Activated CD4-positive, alpha-beta T cell treated with anti-CD3 and anti-CD28 coated beads, Interleukin-2, amount 10 ng/mL, durations not matched to agents 7 days and 5 days (primary cell): ENCODE results near the gene SSH2. TPM values are rescaled to one million over a fixed set of nuclear protein-coding genes. Genes with fewer than 3 reads are reported as not detected.
"Not testable (repeated sequence)": the region's sequence is repeated elsewhere in the genome, so short reads cannot be mapped to it uniquely, and the experiment has no call there.

Source experiments
- CTCF ChIA-PET: fragments of 350-600 bp; sonication (Branson Sonifier 250); formaldehyde crosslinking; loops from one replicate; lab custom pipeline; 2021; ENCODE audit warnings: antibody characterized with exemption; lab: Charles Lee
- POLR2A ChIA-PET: fragments of 350-600 bp; sonication (Branson Sonifier 250); formaldehyde crosslinking; loops from one replicate; lab custom pipeline; 2021; ENCODE audit warnings: antibody characterized with exemption; lab: Charles Lee
- DNase-seq: peaks from one replicate; pipeline ENCODE4 v3.0.0-alpha.2; 2020
- H3K27ac Mint-ChIP-seq: one replicate; pipeline ENCODE4 v1.8.0; 2021; ENCODE audit warnings: mild to moderate bottlenecking, moderate library complexity, mixed read lengths
- H3K27me3 Mint-ChIP-seq: one replicate; pipeline ENCODE4 v1.8.0; 2021; ENCODE audit warnings: mixed read lengths
- H3K36me3 Mint-ChIP-seq: one replicate; pipeline ENCODE4 v1.8.0; 2021; ENCODE audit warnings: low read depth, mixed read lengths
- H3K4me1 Mint-ChIP-seq: one replicate; pipeline ENCODE4 v1.8.0; 2021; ENCODE audit warnings: mixed read lengths
- H3K4me3 Mint-ChIP-seq: one replicate; pipeline ENCODE4 v1.8.0; 2021; ENCODE audit warnings: mild to moderate bottlenecking, moderate library complexity, mixed read lengths
- H3K9me3 Mint-ChIP-seq: one replicate; pipeline ENCODE4 v1.8.0; 2021; ENCODE audit warnings: mixed read lengths
- total RNA-seq, 2 experiments: library from RNA; stranded (reverse); gene quantifications; one replicate each; pipeline ENCODE4 v1.2.3, GENCODE V29; 2021

The SSH2 gene
- total RNA-seq, 2 experiments from 2014 or later, result 72.5 to 74.2 TPM

- Mint-ChIP-seq H3K4me3 (no peak overlapping the region), H3K36me3 (peaks cover 28% of the 10 kb centered on the region), H3K27ac (no peak overlapping the region), H3K9me3 (peaks cover 13% of the 10 kb centered on the region), H3K4me1 (peaks cover 22% of the 10 kb centered on the region), H3K27me3 (no peaks in the 10 kb centered on the region)
- ChIA-PET POLR2A (no interaction called here), CTCF (interaction anchor here (0.6 to 1.8 kb wide), 2 partner anchors 40 to 711 kb away, joined by 3 to 9 read pairs; no protein-coding TSS in a partner anchor)
- no peak for DNase-seq
Measured at GRCh38 chr17:29891131-29891530, 38.9 kb downstream of the SSH2 start.

GRCh38 chr17:29885031-29885640 lies 44.9 kb downstream of the SSH2 start:
- POLR2A ChIA-PET, result no interaction called here
- Mint-ChIP-seq H3K9me3 (no peaks in the 10 kb centered on the region), H3K27ac (no peak overlapping the region), H3K27me3 (no peaks in the 10 kb centered on the region), H3K4me1 (peaks cover 17% of the 10 kb centered on the region), H3K36me3 (peaks cover 7% of the 10 kb centered on the region), H3K4me3 (no peak overlapping the region)
- CTCF ChIA-PET, result interaction anchor here (0.6 kb wide), 1 partner anchor 8 kb away, joined by 3 read pairs; no protein-coding TSS in a partner anchor
- DNase-seq, result no peak

GRCh38 chr17:29883497-29883896 lies 46.5 kb downstream of the SSH2 start:
- Mint-ChIP-seq H3K4me1 (peaks cover 14% of the 10 kb centered on the region), H3K27ac (no peak overlapping the region), H3K4me3 (no peak overlapping the region), H3K36me3 (peaks cover 4% of the 10 kb centered on the region), H3K27me3 (no peaks in the 10 kb centered on the region), H3K9me3 (no peaks in the 10 kb centered on the region)
- ChIA-PET POLR2A (no interaction called here), CTCF (no interaction called here)
- DNase-seq, result no peak

- peaks cover 6% of the 10 kb centered on the region for H3K36me3 Mint-ChIP-seq
- ChIA-PET CTCF (interaction anchor here (1.7 kb wide), 1 partner anchor 13 kb away, joined by 4 read pairs; no protein-coding TSS in a partner anchor), POLR2A (no interaction called here)
- DNase-seq, result no peak
- peaks cover 2% of the 10 kb centered on the region for H3K9me3 Mint-ChIP-seq
- no peak overlapping the region for H3K27ac Mint-ChIP-seq
- no peak overlapping the region for H3K4me3 Mint-ChIP-seq
- peaks cover 14% of the 10 kb centered on the region for H3K4me1 Mint-ChIP-seq
- H3K27me3 Mint-ChIP-seq, result no peaks in the 10 kb centered on the region
Measured at GRCh38 chr17:29881256-29881655, 48.8 kb downstream of the SSH2 start.

- Mint-ChIP-seq H3K4me3 (no peak overlapping the region), H3K27me3 (no peaks in the 10 kb centered on the region), H3K4me1 (peaks cover 14% of the 10 kb centered on the region), H3K9me3 (peaks cover 2% of the 10 kb centered on the region), H3K27ac (no peak overlapping the region), H3K36me3 (peaks cover 13% of the 10 kb centered on the region)
- no peak for DNase-seq
- ChIA-PET POLR2A (no interaction called here), CTCF (no interaction called here)
Measured at GRCh38 chr17:29880031-29880430, 50.0 kb downstream of the SSH2 start.

GRCh38 chr17:29874931-29875596 lies 55.0 kb downstream of the SSH2 start:
- H3K36me3 Mint-ChIP-seq, result peaks cover 13% of the 10 kb centered on the region
- no peaks in the 10 kb centered on the region for H3K4me1 Mint-ChIP-seq
- no peaks in the 10 kb centered on the region for H3K27me3 Mint-ChIP-seq
- no peak for DNase-seq
- H3K9me3 Mint-ChIP-seq, result peaks cover 2% of the 10 kb centered on the region
- ChIA-PET POLR2A (no interaction called here), CTCF (no interaction called here)
- no peak overlapping the region for H3K4me3 Mint-ChIP-seq
- no peak overlapping the region for H3K27ac Mint-ChIP-seq

- H3K4me3 Mint-ChIP-seq, POLR2A ChIA-PET, H3K4me1 Mint-ChIP-seq, H3K9me3 Mint-ChIP-seq, H3K27ac Mint-ChIP-seq, DNase-seq, H3K27me3 Mint-ChIP-seq, CTCF ChIA-PET: not testable (repeated sequence)
- H3K36me3 Mint-ChIP-seq, result peaks cover 13% of the 10 kb centered on the region
Measured at GRCh38 chr17:29874358-29874757, 55.7 kb downstream of the SSH2 start.

GRCh38 chr17:29873476-29873875 lies 56.6 kb downstream of the SSH2 start:
- Mint-ChIP-seq H3K4me1 (no peaks in the 10 kb centered on the region), H3K9me3 (peaks cover 2% of the 10 kb centered on the region), H3K27ac (no peak overlapping the region), H3K36me3 (peaks cover 13% of the 10 kb centered on the region), H3K27me3 (no peaks in the 10 kb centered on the region), H3K4me3 (no peak overlapping the region)
- ChIA-PET POLR2A (no interaction called here), CTCF (no interaction called here)
- DNase-seq, result no peak

GRCh38 chr17:29870836-29871465 lies 59.1 kb downstream of the SSH2 start:
- Mint-ChIP-seq H3K9me3 (no peaks in the 10 kb centered on the region), H3K4me3 (no peak overlapping the region), H3K4me1 (peaks cover 11% of the 10 kb centered on the region), H3K27me3 (no peaks in the 10 kb centered on the region), H3K27ac (no peak overlapping the region), H3K36me3 (peaks cover 5% of the 10 kb centered on the region)
- ChIA-PET CTCF (interaction anchor here (1.1 to 1.3 kb wide), 2 partner anchors 9 to 20 kb away, joined by 3 to 4 read pairs; no protein-coding TSS in a partner anchor), POLR2A (no interaction called here)
- DNase-seq, result no peak

GRCh38 chr17:29867643-29868181 lies 62.3 kb downstream of the SSH2 start:
- H3K9me3 Mint-ChIP-seq, result no peaks in the 10 kb centered on the region
- ChIA-PET POLR2A (no interaction called here), CTCF (interaction anchor here (0.9 kb wide), 1 partner anchor 16 kb away, joined by 4 read pairs; no protein-coding TSS in a partner anchor)
- no peak for DNase-seq
- peaks cover 12% of the 10 kb centered on the region for H3K4me1 Mint-ChIP-seq
- no peak overlapping the region for H3K27ac Mint-ChIP-seq
- H3K4me3 Mint-ChIP-seq, result no peak overlapping the region
- no peaks in the 10 kb centered on the region for H3K27me3 Mint-ChIP-seq
- peaks cover 3% of the 10 kb centered on the region for H3K36me3 Mint-ChIP-seq

- no peak for DNase-seq
- H3K27ac Mint-ChIP-seq, result no peak overlapping the region
- no peaks in the 10 kb centered on the region for H3K9me3 Mint-ChIP-seq
- no peaks in the 10 kb centered on the region for H3K27me3 Mint-ChIP-seq
- CTCF ChIA-PET, result interaction anchor here (0.6 to 1.4 kb wide), 3 partner anchors 15 to 1512 kb away, joined by 3 to 4 read pairs (median 3); no protein-coding TSS in a partner anchor
- H3K4me3 Mint-ChIP-seq, result no peak overlapping the region
- H3K36me3 Mint-ChIP-seq, result peaks cover 3% of the 10 kb centered on the region
- peaks cover 12% of the 10 kb centered on the region for H3K4me1 Mint-ChIP-seq
- POLR2A ChIA-PET, result no interaction called here
Measured at GRCh38 chr17:29866746-29867404, 63.2 kb downstream of the SSH2 start.

GRCh38 chr17:29864615-29865014 lies 65.4 kb downstream of the SSH2 start:
- H3K27me3 Mint-ChIP-seq, result no peaks in the 10 kb centered on the region
- H3K9me3 Mint-ChIP-seq, result no peaks in the 10 kb centered on the region
- peaks cover 12% of the 10 kb centered on the region for H3K4me1 Mint-ChIP-seq
- no peak overlapping the region for H3K4me3 Mint-ChIP-seq
- ChIA-PET CTCF (no interaction called here), POLR2A (no interaction called here)
- H3K27ac Mint-ChIP-seq, result no peak overlapping the region
- peaks cover 6% of the 10 kb centered on the region for H3K36me3 Mint-ChIP-seq
- DNase-seq, result no peak
